K562 (cell line): ENCODE measurements around the gene MYMX.

Experiments
- CCNT2 ChIP-seq: IDR thresholded peaks from 2 replicates; pipeline ENCODE4 v1.6.1; 2011; ENCODE audit warnings: borderline replicate concordance, low read depth, mild to moderate bottlenecking, moderate library complexity, mixed read lengths, low read length; ENCODE audit not compliant: insufficient read length; ENCODE audit errors: extremely low read depth
- POLR2AphosphoS5 ChIP-seq: IDR thresholded peaks from 2 replicates; pipeline ENCODE4 v1.6.1; 2011; ENCODE audit warnings: mild to moderate bottlenecking, low read depth, low read length, moderate library complexity; ENCODE audit not compliant: control insufficient read depth, insufficient read depth
- SP1 ChIP-seq: sonication (generic); formaldehyde crosslinking; IDR thresholded peaks from 2 replicates; pipeline ENCODE4 v1.8.1; 2022; ENCODE audit warnings: mild to moderate bottlenecking, missing genetic modification reagents

GRCh38 chr6:44182911-44183390 lies 33.8 kb upstream of the MYMX start:
- no peak for TF ChIP-seq SP1
- no peak for TF ChIP-seq POLR2AphosphoS5
- TF ChIP-seq CCNT2, result no peak
